HEK293T (cell line): ENCODE measurements around the gene SOCS2.

Experiments used
- FOXA1 ChIP-seq: fragments of 450-650 bp; IDR thresholded peaks from 2 replicates; pipeline ENCODE4 v1.6.1; 2016; ENCODE audit warnings: mild to moderate bottlenecking
- FOXK2 ChIP-seq: fragments of 450-650 bp; IDR thresholded peaks from 2 replicates; pipeline ENCODE4 v1.6.1; 2016; ENCODE audit warnings: mild to moderate bottlenecking
- LEF1 ChIP-seq: fragments of 450-650 bp; IDR thresholded peaks from 2 replicates; pipeline ENCODE4 v1.6.1; 2017; ENCODE audit warnings: mild to moderate bottlenecking, borderline replicate concordance

GRCh38 chr12:93565760-93566159 is 6.7 kb upstream of the SOCS2 start:
- TF ChIP-seq LEF1 (no peak), FOXK2 (no peak), FOXA1 (no peak)
